ENCODE measurements around the gene SYT9.

The SYT9 gene, protein sequence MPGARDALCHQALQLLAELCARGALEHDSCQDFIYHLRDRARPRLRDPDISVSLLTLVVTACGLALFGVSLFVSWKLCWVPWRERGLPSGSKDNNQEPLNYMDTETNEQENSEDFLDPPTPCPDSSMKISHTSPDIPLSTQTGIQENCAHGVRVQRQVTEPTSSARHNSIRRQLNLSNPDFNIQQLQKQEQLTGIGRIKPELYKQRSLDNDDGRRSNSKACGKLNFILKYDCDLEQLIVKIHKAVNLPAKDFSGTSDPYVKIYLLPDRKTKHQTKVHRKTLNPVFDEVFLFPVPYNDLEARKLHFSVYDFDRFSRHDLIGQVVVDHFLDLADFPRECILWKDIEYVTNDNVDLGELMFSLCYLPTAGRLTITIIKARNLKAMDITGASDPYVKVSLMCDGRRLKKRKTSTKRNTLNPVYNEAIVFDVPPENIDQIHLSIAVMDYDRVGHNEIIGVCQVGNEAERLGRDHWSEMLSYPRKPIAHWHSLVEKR

DNA sequence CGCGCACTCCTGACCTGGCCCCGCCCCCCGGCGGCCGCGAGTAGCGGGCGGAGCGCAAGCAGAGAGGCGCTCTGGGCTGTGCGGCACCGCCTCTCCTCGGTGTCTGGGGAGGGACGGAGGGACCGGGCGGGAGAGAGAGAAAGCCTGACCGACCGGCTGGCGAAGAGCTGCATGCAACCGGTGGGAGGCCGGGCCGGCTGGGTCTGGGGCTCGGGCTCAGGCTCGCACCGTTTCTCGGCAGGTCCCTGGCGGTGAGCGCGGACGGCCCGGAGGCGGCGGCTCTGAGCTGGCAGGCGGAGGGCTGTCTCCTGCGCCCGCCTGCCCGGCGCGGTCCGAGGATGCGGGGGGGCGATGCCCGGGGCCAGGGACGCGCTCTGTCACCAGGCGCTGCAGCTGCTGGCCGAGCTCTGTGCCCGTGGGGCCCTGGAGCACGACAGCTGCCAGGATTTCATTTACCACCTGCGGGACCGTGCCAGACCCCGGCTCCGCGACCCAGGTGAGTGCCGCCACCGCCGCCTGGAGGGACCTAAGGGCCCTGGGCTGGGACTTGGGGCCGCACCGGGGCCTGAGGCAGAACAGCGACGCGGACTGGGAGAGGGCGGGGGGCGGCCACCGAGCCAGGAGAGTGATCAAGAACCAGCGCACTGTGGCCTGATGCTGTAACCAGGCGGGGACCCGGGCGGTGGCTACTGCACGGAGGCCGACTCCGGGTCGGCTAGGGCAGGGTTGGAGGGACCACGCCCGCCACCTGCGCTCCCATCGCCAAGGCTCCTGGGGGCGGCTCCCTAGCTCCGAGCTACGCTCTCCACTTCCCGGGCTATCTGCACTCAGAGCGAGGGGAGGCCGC is at the start of gene SYT9:
SYT9 (plus strand) TSS at position 69 of the 847 bp plus-strand sequence; CDS start at position 352, 283 bp downstream.
- DNase-seq (ENCODE audit: low spot score), result peak; percentile 88

GRCh38 chr11:7202412-7202811 is 49.3 kb upstream of the SYT9 start:
- no peak for DNase-seq (ENCODE audit: low spot score)

DNA sequence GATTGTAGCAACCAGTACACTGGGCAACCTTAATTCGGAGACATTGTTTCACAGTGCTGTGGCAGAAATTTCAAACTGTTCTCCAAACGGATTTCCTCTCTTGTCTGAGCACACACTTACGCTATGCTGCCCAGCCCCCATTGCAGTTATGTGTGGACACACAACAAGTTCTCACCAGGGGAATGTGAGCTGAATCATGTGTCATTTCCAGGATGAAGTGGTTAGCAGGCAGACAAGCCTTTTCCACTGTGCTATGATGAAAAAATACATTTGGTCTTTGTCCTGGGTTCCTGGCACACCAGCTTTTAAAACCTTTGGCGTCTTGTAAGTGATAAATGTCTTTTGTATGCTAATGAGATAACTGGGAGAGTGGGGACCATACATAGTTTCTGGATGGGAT is 46.9 kb upstream of the SYT9 start:
- no peak for DNase-seq (ENCODE audit: low spot score)

DNA sequence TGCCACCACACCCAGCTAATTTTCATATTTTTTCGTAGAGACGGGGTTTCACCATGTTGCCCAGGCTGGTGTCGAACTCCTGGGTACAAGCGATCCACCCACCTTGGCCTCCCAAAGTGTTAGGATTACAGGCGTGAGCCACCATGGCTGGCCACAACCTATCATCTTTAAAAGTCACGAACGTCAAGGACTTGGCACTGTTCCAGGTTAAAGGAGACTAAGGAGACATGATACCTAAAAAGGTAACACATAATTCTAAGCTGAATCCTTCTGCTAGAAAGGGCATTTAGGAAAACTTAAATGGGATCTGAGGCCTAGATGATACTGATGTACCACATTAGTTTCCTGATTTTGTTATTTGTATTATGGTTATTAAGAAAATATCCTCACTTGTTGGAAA is 43.3 kb upstream of the SYT9 start:
- no peak for DNase-seq (ENCODE audit: low spot score)

GRCh38 chr11:7219491-7219890 is 32.2 kb upstream of the SYT9 start:
- DNase-seq (ENCODE audit: low spot score), result no peak

GRCh38 chr11:7220636-7221035 is 31.1 kb upstream of the SYT9 start:
- no peak for DNase-seq (ENCODE audit: low spot score)

DNA sequence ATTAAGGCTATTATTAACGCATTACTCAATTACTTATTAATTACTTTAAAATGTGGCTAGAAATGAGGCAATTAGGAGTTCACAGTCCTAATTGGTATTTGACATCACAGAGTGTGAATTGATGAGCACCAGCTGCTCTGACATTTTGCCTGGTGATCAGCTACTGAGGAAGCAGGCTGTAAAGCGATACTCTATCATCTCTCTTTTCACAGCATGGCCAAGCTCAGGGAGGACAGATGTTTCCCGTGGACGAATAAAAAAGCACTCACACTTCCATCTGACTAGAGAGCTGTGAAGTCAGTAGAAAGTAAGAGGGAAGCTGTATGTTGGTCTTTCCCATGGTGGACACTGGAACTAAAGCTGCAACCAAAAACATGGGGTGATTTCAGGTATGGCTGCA is 29.1 kb upstream of the SYT9 start:
- no peak for DNase-seq (ENCODE audit: low spot score)

DNA sequence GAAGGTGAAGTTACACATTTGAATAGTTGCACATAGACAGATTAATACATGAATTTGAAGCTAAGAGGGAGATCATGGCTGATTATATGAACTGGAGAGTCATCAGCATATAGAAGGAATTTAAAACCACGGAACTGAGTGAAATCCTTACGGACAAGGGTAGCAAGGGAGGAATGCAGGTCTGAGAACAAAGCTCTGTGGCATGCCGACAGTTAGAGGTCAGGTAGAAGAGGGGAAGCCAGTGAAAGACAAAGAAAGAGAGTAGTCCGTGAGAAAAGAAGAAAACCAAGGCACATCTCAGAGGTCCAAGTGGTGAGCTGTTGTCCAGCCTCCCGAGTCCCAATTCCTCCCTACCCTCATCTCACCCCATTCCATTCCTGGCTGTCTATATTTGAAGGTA is 11.8 kb upstream of the SYT9 start:
- no peak for DNase-seq (ENCODE audit: low spot score)

DNA sequence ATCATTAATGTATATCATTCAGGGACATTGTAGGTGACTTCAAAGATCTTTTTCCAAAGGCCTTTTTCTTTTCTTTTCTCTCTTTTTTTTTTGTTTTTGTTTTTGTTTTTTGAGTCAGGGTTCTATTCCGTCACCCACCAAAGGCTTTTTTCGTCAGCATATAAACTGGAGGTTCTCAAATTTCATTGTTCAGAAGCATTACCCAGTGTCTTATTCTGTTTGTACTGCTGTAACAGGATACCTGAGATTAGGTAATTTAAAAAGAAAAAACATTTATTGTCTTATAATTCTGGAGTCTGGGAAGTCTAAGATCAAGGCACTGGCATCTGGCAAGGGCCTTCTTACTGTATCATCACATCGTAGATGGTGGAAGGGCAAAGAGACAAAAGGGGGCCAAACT is 6.4 kb upstream of the SYT9 start:
- no peak for DNase-seq (ENCODE audit: low spot score)

DNA sequence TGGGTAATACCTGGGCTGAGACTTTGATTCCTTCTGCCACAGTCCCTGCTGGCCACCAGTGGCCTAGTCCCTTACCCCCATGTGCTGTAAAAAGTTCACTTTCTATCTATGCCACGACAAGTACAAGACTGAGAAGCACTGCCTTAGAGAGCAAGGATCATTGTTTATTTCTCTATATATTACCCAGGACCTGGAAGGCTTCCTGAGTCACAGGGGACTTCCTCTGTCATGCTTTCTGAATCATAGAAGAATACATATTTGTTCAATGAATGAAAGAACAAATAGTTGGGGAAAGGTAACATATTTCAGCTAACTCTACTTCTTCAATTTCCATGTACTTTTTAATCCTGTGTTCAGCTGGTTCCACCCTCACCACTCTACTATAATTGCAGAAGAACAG is 5.5 kb upstream of the SYT9 start:
- DNase-seq (ENCODE audit: low spot score), result no peak

- no peak for DNase-seq (ENCODE audit: low spot score)
Measured at GRCh38 chr11:7250166-7250565, 1.5 kb upstream of the SYT9 start.

- no peak for DNase-seq (ENCODE audit: low spot score)
Measured at GRCh38 chr11:7251487-7251835, 243 bp upstream of the SYT9 start.

GRCh38 chr11:7252683-7253213 is 1.0 kb downstream of the SYT9 start:
- peak; percentile 58 for DNase-seq (ENCODE audit: low spot score)

DNA sequence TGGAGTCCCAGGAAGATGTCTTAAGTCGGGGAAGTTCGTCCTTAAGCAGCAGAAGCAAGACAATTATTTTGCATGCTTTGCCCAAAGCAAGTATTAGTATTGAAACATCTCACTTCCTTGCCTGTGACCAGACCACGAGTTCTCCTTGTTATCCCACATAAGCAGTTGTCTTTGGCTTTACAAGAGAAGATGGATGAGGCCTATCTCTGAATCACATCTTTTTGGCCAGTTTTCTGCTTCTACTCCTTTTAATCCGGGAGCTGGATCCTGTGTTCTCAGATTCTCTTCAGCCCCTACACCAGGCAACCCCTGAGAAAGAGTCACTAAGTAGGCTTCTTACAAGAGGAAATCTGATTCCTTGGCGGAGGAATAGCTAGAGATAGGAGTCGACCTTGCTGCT is 2.1 kb downstream of the SYT9 start:
- DNase-seq (ENCODE audit: low spot score), result no peak

DNA sequence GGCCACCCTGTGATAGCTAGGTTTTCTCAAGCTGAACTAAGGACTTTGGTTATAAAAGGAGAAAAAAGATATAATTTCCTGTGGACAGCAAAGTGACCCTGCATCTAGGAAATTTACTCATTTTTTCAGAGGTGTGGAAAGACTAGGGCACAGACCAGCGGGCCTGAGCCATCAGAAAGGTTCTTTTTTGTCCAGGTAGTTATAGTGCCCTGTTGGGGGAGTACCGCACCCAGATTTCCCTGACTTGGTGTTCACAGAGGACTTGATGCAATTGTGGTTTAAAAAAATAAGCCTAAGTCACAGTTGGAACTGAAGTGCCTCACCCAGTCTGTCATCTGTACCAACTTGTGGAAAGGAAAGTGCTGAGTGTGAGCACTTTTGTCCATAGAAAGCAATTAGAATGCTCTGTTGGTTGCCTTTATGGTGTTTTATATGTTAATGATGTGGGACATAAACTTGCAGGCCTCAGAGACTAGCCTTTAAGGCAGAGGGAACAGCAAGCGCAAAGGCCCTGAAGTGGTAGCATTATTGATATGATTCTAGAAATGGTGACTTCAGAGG is 3.1 kb downstream of the SYT9 start:
- no peak for DNase-seq (ENCODE audit: low spot score)

- DNase-seq (ENCODE audit: low spot score), result no peak
Measured at GRCh38 chr11:7256943-7257342, 5.2 kb downstream of the SYT9 start.

DNA sequence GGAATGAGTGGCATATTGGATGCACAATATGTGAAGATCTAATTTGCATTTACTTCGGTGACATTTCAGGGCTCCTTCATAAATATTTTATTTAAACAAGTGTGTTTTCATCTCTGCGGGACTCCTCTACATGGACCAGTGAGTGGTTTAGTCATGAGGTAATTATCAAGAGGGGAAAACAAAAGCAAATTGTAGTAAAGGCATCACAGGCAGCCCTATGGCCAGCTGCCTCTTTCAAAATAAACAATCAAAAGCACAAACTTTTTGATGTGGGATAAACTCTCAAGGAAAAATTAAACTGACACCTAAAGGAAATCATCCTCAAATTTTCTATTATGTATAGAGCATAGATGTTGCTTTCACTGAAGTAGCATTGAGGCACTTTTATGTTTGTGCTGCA is 6.0 kb downstream of the SYT9 start:
- no peak for DNase-seq (ENCODE audit: low spot score)

- no peak for DNase-seq (ENCODE audit: low spot score)
Measured at GRCh38 chr11:7261578-7261977, 9.9 kb downstream of the SYT9 start.

DNA sequence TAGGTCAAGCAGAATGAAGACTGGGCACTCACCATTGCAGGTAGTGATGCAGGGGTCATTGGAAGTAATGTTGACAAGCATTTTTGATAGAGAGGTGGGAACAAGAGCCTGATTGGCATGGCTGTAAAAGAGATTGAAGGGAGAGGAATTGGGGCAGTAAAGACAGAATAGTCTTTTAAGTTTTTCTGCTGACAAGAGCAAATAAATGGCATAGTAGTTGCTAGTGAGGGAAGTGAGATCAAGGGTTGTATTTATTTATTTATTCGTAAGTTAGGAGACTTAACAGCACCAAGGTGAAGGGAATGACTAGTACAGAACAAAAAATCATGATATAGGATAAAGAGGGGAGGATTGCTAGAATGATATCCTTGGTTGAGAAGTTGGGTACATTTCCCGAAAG is 11.0 kb downstream of the SYT9 start:
- DNase-seq (ENCODE audit: low spot score), result no peak

DNA sequence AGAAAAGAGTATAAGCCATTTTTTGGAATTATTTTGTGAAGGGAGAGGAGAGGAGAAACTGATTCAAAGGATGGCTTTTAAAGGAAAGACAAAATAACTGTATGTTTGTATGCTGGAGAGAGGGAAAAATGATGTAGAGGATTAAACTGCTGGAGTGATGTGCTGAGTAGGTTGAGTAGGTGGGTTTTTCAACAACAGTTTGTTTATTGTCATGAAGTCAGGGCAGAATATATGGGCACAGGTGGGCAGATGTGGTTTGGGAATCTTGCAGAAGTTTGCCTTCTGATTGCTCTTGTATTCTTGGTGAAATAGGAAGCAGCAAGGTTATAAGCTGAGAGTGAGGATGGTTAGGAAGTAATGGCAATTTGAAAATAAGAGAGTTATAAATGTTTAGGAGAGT is 12.1 kb downstream of the SYT9 start:
- no peak for DNase-seq (ENCODE audit: low spot score)

DNA sequence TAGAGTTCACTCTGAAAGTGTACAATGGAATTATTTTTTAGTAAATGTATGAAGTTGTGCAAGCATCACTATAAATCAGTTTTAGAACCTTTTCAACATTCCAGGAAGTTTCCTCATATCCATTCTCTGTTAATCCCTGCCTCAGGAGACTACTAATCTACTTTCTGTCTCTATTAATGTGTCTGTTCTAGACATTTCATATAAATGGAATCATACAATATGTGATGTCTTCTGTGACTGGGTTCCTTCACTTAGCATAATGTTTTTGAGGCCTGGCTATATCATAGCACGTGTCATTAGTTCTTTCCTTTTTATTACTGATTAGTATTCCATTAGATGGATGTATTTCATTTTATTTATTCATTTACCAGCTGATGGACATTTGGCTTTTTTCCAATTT is 17.1 kb downstream of the SYT9 start:
- no peak for DNase-seq (ENCODE audit: low spot score)

DNA sequence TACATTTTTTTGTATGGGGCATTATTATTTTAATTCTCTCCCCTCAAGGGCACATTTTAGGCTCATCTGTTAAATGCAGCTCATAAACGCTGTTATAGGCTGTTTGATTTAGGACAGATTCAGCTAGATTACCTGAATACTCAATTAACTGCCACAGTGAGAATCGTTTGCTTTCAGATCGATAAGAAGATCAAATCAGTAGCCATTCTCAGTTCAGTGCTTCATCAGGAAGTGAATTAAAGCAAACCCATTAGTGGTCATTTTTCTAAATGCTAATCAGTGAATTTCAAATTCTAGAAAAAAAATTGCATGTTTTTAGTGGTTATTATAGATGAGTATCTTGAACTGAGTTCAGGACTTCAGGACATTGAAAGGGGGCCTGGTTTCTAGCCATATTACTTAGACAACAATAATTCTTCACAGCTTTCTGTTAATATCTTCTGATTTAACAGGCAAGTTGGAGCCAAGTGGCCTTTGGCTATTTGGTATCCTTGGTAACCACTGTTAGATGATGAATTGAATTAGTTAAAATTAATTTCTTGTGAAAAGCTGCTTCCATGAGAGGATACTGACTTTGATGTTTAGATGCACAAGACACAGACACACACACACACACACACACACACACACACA is 18.6 kb downstream of the SYT9 start:
- no peak for DNase-seq (ENCODE audit: low spot score)

Measured in ecto neural progenitor cell (in vitro differentiated cells).